Epidermal melanocyte (primary cell): ENCODE results near the gene DNM3.

ENCODE experiments used
- DNase-seq: peaks from one replicate; pipeline ENCODE4 v3.0.0; 2011; ENCODE audit warnings: low spot score; ENCODE audit not compliant: insufficient read length

Gene DNM3

GRCh38 chr1:172168597-172168872, 327.2 kb downstream of the DNM3 start:
- no peak for DNase-seq

DNA sequence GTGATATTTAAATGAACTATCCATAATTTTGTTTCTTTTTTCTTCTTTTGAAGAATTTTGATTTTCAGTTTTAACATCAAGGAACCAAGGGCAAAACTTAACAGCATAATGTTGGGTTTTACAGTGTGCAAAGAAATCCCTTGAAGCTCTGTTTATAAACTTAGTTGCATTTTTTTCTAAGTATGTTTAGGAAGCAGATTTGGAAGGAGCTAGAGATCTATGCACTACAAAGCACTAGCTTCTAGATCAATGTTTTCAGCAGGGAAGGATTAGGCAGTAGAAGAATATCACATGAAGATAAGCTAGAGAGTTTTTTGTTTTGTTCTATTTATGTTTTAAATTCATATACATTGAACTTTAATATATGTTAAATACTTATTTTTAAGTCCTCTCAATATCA, 328.5 kb downstream of the DNM3 start:
- no peak for DNase-seq

DNA sequence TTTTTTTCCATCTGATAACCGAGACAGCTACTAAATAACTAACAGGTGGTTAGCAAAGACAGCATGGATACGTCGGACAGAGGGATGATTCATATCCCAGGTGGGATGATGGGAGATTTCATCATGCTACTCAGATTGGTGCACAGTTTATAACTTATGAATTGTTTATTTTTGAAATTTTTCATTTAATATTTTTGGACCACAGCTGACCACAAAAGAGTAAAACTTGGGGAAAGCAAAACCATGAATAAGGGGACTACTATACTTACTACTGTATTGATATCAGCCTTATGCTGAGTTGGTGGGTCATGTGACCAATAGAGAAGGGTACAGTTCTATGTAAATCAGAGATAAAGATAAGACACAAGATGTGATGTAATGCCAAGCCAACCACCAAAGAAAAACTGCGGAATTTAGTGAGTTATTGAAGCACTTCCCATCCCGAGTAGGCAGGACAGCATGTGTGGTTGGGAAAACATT, 331.1 kb downstream of the DNM3 start:
- DNase-seq: no peak

DNA sequence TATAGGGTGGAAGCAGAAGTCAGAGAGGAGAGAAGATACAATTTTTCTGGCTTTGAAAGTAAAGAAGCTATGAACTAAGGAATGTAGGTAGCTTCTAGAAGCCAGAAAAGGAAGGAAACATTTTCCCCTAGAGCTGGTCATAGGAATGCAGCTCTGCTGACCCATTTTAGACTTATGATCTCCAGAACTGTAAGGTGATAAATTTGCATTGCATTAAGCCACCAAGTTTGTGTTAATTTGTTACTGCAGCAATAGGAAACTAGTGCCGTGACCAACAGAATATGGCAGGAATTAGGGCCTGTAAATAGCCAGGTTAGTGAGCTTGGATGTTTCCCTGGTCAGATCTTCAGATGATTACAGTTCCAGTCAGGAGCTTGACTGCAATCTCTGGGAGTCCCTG, 334.9 kb downstream of the DNM3 start:
- no peak for DNase-seq

- DNase-seq: no peak
These were observed 336.6 kb downstream of the DNM3 start for GRCh38 chr1:172177849-172178248.

GRCh38 chr1:172178886-172179285, 337.6 kb downstream of the DNM3 start:
- no peak for DNase-seq

- no peak for DNase-seq
These were observed 338.6 kb downstream of the DNM3 start for GRCh38 chr1:172179918-172180317.

DNA sequence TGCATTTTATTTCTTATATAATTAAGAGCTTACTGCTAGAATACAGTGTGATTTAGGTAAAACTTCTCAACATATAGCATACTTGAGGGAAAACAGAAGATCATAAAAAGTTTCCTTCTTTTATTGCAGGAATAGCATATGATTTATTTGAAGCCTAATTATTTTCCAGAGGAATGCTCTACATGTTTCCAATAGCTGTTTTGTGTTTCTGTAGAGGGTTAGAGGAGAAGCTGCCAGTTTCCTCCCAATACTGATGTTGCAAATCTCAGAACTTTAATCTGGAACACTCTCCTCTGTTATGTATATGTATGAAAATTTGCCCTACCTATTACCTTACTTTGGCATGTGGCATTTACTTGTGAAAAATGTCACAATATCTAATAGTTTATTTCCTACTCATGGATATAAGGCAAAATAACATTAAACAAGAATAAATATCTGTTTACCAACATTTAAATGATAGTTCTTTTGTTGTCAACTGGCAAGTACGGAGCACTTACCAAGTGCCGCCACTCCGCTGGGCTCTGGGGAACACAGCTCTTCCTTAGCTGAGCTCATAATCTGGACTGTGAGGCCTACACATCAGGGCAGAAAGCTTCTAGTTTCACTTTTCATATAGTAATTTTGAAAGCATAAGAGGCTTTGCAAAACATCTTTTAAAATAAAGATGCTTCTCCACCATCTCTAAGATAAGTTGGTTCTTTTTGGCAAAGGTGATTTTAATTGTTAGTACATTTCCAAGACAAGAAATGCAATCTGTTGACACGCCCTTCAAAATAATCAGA, 339.4 kb downstream of the DNM3 start:
- DNase-seq: no peak

DNA sequence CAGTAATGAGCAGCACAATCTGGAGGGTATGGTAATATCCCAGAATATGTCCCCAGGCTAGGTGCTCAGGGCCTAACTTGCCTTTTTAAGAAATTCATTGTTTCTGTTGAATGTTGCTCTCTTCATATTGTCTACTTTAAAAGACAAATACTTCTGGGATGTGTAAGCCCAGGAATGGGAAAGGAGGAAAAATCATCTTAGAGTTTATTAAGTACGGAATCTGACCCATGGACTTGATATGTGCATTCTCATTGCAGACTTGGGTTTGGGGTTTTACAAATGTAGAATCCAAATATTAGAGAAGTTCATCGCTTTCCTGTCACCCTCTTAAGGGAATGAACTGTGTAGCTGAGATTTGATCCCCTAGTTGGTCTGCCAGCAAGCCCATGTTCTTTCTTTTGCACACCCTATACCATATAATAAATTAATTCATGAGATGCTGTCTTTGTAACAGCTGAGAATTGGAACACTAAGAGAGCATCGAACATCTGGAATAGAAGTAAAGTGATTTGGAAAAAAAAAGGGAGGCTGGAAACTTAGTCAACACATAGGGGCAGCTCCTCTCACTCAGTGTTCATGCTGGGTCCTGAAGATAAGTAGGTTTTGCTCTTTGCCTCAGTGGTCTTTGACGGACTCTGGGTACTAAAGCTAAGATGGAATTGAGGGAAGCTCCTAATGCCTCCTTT, 343.4 kb downstream of the DNM3 start:
- DNase-seq: no peak

DNA sequence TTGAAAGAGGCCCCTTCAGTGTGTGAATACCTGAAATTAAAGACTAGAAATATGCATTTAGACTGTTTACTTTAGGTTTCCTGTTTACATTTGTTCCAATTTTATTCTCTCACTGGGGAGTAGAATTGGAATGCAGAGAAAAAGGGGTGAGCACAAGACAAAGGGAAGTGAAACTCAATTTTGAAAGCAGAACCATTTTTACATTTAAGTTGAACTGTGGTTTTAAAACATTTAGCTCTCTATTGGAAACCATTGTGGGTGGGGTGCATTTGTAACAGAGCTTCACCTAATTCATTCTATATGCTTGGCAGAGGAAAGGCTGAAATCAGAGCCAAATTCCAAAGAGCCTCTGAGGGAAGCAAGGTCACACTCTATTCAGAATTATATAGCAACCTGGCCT, 343.9 kb downstream of the DNM3 start:
- DNase-seq: no peak

- DNase-seq: no peak
These were observed 344.7 kb downstream of the DNM3 start for GRCh38 chr1:172185996-172186395.

- no peak for DNase-seq
These were observed 360.3 kb downstream of the DNM3 start for GRCh38 chr1:172201572-172201971.

- no peak for DNase-seq
These were observed 362.0 kb downstream of the DNM3 start for GRCh38 chr1:172203135-172203823.

DNA sequence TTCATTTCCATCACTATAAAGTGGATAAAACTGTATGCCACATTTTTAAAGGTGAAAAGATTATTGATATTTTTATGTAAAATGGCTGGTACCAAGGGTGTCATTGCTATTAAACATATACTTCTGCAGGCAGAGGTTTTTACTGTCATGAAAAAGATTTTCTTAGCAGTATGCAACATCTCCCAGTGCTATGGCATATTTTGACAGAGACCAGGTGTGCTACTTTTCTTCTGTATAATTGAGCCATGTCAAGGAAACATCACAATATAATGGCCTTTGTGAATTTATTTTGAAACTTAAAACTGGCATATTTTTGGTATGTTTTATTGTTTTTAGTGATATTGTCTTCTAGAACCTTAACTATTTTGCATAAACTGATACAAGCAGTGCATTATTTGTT, 362.6 kb downstream of the DNM3 start:
- no peak for DNase-seq

GRCh38 chr1:172206256-172206655, 365.0 kb downstream of the DNM3 start:
- no peak for DNase-seq

- no peak for DNase-seq
These were observed 367.3 kb downstream of the DNM3 start for GRCh38 chr1:172208635-172209034.

DNA sequence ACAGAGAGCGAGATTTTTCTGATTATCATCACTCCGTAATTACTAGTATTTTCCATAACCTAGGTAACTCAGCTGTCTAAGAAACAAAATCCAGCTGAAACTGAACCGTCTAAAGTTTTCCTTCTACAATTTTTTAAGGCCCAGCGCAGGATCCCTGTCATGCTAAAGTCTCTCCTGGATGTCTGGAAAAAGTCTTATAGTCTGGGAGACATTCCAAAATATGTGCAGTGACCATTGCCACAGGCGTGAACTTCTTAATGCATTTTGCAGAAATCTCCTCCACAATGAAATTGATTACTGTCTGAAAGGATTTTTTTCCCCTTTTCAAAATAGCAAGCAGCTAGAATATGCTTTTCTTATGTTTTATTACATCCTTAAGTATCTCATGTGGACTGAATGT, 369.9 kb downstream of the DNM3 start:
- DNase-seq: no peak

- no peak for DNase-seq
These were observed 370.8 kb downstream of the DNM3 start for GRCh38 chr1:172212124-172212523.

GRCh38 chr1:172215006-172215405, 373.7 kb downstream of the DNM3 start:
- no peak for DNase-seq

GRCh38 chr1:172219966-172220365, 378.7 kb downstream of the DNM3 start:
- no peak for DNase-seq

- no peak for DNase-seq
These were observed 379.1 kb downstream of the DNM3 start for GRCh38 chr1:172220376-172220775.

GRCh38 chr1:172221436-172221835, 380.1 kb downstream of the DNM3 start:
- DNase-seq: no peak

DNA sequence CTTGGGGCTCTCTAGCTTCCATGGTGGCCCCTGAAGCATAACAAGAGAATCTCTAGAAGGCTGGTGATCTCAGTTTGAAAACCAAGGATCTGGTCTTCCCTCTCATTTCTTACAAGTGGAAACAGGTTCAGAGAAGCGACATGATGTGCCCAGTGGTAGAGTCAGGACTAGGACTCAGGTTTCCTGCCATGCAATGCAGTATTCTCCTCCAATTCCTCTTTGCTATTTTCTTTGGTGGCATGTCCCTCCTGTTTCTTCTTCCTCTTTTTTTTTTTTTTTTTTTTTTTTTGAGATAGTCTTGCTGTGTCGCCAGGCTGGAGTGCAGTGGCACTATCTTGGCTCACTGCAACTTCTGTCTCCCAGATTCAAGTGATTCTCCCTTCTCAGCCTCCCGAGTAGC, 383.6 kb downstream of the DNM3 start:
- DNase-seq: no peak
